Measurements from ENCODE around the gene GTPBP3.

- TF ChIP-seq MAX (IDR thresholded peaks at IDR 0.05) (no peak), CTCF (IDR thresholded peaks at IDR 0.05; ENCODE audit: control extremely low read depth in 1 of 3, insufficient read depth in 1 of 3, low read depth in 1 of 3, low read length in 3 of 3) (peak; percentile 34 to 79 (median 71); a peak in 3 of 4 replicates), FOSL1 (IDR thresholded peaks at IDR 0.05; ENCODE audit: insufficient read depth, low read depth, low read length) (no peak), SIN3A (conservative IDR thresholded peaks at IDR 0.05 in 1 of 2, IDR thresholded peaks at IDR 0.05 in 1 of 2; ENCODE audit: low read depth in 1 of 2, low read length in 2 of 2) (no peak)
Measured at GRCh38 chr19:17340302-17340870, 3.0 kb downstream of the GTPBP3 start.
